A549 (cell line): ENCODE data around the gene ANG.

Experiments used
- BHLHE40 ChIP-seq: IDR thresholded peaks from 2 replicates; pipeline ENCODE4 v1.6.1; 2012; ENCODE audit warnings: low read depth, low read length, inconsistent platforms
- PBX3 ChIP-seq: IDR thresholded peaks from 2 replicates; pipeline ENCODE4 v1.6.1; 2012
- POLR2A ChIP-seq: IDR thresholded peaks from 2 replicates; pipeline ENCODE4 v1.6.1; 2012; ENCODE audit warnings: mild to moderate bottlenecking, low read length
- TF ChIP-seq, protein P1 (sequence below): fragments of >200 bp; sonication (Bioruptor Twin); formaldehyde crosslinking; IDR thresholded peaks from 3 replicates; pipeline ENCODE4 v1.5.1; 2016
- TF ChIP-seq, protein P2 (sequence below): fragments of 250-450 bp; sonication (Bioruptor Pico); IDR thresholded peaks from 2 replicates; pipeline ENCODE4 v1.5.0; 2020; ENCODE audit warnings: low read depth, mild to moderate bottlenecking, moderate library complexity

DNA sequence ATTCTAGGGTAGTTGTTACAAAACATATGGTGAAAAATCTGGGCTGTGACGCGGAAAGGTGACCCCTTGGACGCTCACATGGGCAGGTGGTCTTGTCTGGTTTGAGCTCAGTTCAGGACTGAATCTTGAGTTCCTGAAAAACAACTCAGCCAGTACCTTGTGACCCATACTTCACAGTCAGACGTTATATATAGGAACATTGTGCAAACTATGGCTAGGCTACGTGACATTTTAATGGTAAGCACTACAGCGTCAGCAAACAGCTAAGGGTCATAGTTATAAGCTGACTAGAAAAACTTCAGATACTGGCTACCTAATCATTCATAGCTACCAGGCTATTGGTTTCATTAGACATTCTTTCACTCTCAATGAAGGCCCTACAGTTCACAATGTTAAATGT lies 42.3 kb downstream of the ANG start:
- TF ChIP-seq, protein P1, sequence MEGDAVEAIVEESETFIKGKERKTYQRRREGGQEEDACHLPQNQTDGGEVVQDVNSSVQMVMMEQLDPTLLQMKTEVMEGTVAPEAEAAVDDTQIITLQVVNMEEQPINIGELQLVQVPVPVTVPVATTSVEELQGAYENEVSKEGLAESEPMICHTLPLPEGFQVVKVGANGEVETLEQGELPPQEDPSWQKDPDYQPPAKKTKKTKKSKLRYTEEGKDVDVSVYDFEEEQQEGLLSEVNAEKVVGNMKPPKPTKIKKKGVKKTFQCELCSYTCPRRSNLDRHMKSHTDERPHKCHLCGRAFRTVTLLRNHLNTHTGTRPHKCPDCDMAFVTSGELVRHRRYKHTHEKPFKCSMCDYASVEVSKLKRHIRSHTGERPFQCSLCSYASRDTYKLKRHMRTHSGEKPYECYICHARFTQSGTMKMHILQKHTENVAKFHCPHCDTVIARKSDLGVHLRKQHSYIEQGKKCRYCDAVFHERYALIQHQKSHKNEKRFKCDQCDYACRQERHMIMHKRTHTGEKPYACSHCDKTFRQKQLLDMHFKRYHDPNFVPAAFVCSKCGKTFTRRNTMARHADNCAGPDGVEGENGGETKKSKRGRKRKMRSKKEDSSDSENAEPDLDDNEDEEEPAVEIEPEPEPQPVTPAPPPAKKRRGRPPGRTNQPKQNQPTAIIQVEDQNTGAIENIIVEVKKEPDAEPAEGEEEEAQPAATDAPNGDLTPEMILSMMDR: no peak
- TF ChIP-seq BHLHE40 (no peak), PBX3 (no peak), POLR2A (no peak)
- TF ChIP-seq, protein P2, sequence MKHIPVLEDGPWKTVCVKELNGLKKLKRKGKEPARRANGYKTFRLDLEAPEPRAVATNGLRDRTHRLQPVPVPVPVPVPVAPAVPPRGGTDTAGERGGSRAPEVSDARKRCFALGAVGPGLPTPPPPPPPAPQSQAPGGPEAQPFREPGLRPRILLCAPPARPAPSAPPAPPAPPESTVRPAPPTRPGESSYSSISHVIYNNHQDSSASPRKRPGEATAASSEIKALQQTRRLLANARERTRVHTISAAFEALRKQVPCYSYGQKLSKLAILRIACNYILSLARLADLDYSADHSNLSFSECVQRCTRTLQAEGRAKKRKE: no peak
